ENCODE data around the gene KRT13.

KRT13 gene

GRCh38 chr17:41481036-41481435 lies 24.4 kb downstream of the KRT13 start, which contains the start of gene KRT35:
KRT35 (minus strand) TSS chr17:41481151; CDS start chr17:41481097, 54 bp downstream.
- Histone ChIP-seq H3K27me3 (replicated peaks) (no peaks in the 10 kb centered on the region), H3K4me3 (ENCODE audit: low read depth, low read length) (no peak within 1 kb of the TSS), H3K36me3 (replicated peaks) (no peaks in the 10 kb centered on the region), H3K27ac (no peak within 1 kb of the TSS)
- no peak for TF ChIP-seq CTCF (IDR thresholded peaks at IDR 0.05; ENCODE audit: low read depth, low read length, missing control alignments)
- in situ Hi-C loops (cut with HindIII; ENCODE audit: low pct_ligation_motif_present, low sequenced_read_pairs) = no loop called here
- DNase-seq = no peak

- in situ Hi-C loops (cut with HindIII; ENCODE audit: low pct_ligation_motif_present, low sequenced_read_pairs) = no loop called here
- Histone ChIP-seq H3K36me3 (replicated peaks) (no peaks in the 10 kb centered on the region), H3K27ac (no peak overlapping the region), H3K27me3 (replicated peaks) (no peaks in the 10 kb centered on the region), H3K4me3 (ENCODE audit: low read depth, low read length) (no peak overlapping the region)
- TF ChIP-seq CTCF (IDR thresholded peaks at IDR 0.05; ENCODE audit: low read depth, low read length, missing control alignments) = no peak
- DNase-seq = no peak
These were observed 24.8 kb downstream of the KRT13 start for GRCh38 chr17:41480581-41480980.

- Histone ChIP-seq H3K27ac (no peak overlapping the region), H3K36me3 (replicated peaks) (no peaks in the 10 kb centered on the region), H3K4me3 (ENCODE audit: low read depth, low read length) (no peak overlapping the region), H3K27me3 (replicated peaks) (no peaks in the 10 kb centered on the region)
- DNase-seq = no peak
- in situ Hi-C loops (cut with HindIII; ENCODE audit: low pct_ligation_motif_present, low sequenced_read_pairs) = no loop called here
- no peak for TF ChIP-seq CTCF (IDR thresholded peaks at IDR 0.05; ENCODE audit: low read depth, low read length, missing control alignments)
These were observed 25.3 kb downstream of the KRT13 start for GRCh38 chr17:41480136-41480535.

GRCh38 chr17:41478237-41478636 lies 27.2 kb downstream of the KRT13 start:
- in situ Hi-C loops (cut with HindIII; ENCODE audit: low pct_ligation_motif_present, low sequenced_read_pairs) = no loop called here
- Histone ChIP-seq H3K27me3 (replicated peaks) (no peaks in the 10 kb centered on the region), H3K4me3 (ENCODE audit: low read depth, low read length) (no peak overlapping the region), H3K27ac (no peak overlapping the region), H3K36me3 (replicated peaks) (no peaks in the 10 kb centered on the region)
- no peak for TF ChIP-seq CTCF (IDR thresholded peaks at IDR 0.05; ENCODE audit: low read depth, low read length, missing control alignments)
- no peak for DNase-seq

- Histone ChIP-seq H3K36me3 (replicated peaks) (no peaks in the 10 kb centered on the region), H3K27ac (no peak overlapping the region), H3K27me3 (replicated peaks) (no peaks in the 10 kb centered on the region), H3K4me3 (ENCODE audit: low read depth, low read length) (no peak overlapping the region)
- in situ Hi-C loops (cut with HindIII; ENCODE audit: low pct_ligation_motif_present, low sequenced_read_pairs) = no loop called here
- TF ChIP-seq CTCF (IDR thresholded peaks at IDR 0.05; ENCODE audit: low read depth, low read length, missing control alignments) = no peak
- DNase-seq = no peak
These were observed 28.3 kb downstream of the KRT13 start for GRCh38 chr17:41476866-41477815.
